Muscle of leg (tissue), 11 donors: ENCODE data around the gene SEMA4D. TPM values are rescaled to one million over a fixed set of nuclear protein-coding genes. Genes with fewer than 3 reads are reported as not detected.

Experiments
- DNase-seq: peaks from one replicate; pipeline ENCODE4 v3.0.0; 2013
- H3K27ac ChIP-seq: one replicate; pipeline ENCODE4 v1.5.1; 2013; ENCODE audit warnings: mild to moderate bottlenecking, low read length, control low read depth
- H3K27me3 ChIP-seq: one replicate; pipeline ENCODE4 v1.6.1; 2013; ENCODE audit warnings: low read length; ENCODE audit not compliant: control insufficient read depth, insufficient read depth
- H3K36me3 ChIP-seq: one replicate; pipeline ENCODE4 v1.6.1; 2013; ENCODE audit warnings: low read length; ENCODE audit not compliant: control insufficient read depth, insufficient read depth
- H3K4me1 ChIP-seq: one replicate; pipeline ENCODE4 v1.6.1; 2013; ENCODE audit warnings: low read length; ENCODE audit not compliant: control insufficient read depth, insufficient read depth
- H3K4me3 ChIP-seq: one replicate; pipeline ENCODE4 v1.5.1; 2013; ENCODE audit warnings: low read length, control low read depth
- H3K9me3 ChIP-seq: replicated peaks from 2 replicates; pipeline ENCODE4 v1.6.1; 2013; ENCODE audit warnings: low read depth, low read length; ENCODE audit not compliant: control insufficient read depth
- WGBS: methylation state at CpG from one replicate; pipeline ENCODE4 v1.1.5; 2013; ENCODE audit warnings: missing lambda C conversion rate; ENCODE audit not compliant: insufficient coverage; 5-methylcytosine and 5-hydroxymethylcytosine counted together
- polyA plus RNA-seq, 8 donors: library from polyadenylated mRNA; unstranded; fragments of 120-200 nt; gene quantifications; one replicate each; pipeline versions ENCODE4 v1.2.1 to v1.2.3, GENCODE V29; 2013; ENCODE audit warnings: inconsistent platforms in 1 of 8, low replicate concordance in 1 of 8; ENCODE audit not compliant: insufficient read length in 8 of 8, insufficient read depth in 1 of 8
- total RNA-seq: library from RNA; stranded (reverse); fragments of 120-200 nt; gene quantifications from one replicate; pipeline ENCODE4 v1.2.4, GENCODE V29; 2013

The SEMA4D gene
- total and polyA plus RNA-seq, 9 donors, result 12.4 to 25.3 (median 17.2) TPM

- no peak overlapping the region for H3K27ac ChIP-seq
- peaks cover 32% of the 10 kb centered on the region for H3K4me1 ChIP-seq
- H3K4me3 ChIP-seq, result no peak overlapping the region
- 63% methylated on average over 2 of the region's 5 CpGs for WGBS
- H3K27me3 ChIP-seq, result no peaks in the 10 kb centered on the region
- DNase-seq, result no peak
- no peaks in the 10 kb centered on the region for H3K9me3 ChIP-seq
- H3K36me3 ChIP-seq, result no peaks in the 10 kb centered on the region
These were observed 3.7 kb downstream of the SEMA4D start for GRCh38 chr9:89494199-89494598.

GRCh38 chr9:89493671-89494070 is 4.2 kb downstream of the SEMA4D start:
- Histone ChIP-seq H3K4me1 (peaks cover 32% of the 10 kb centered on the region), H3K4me3 (no peak overlapping the region), H3K36me3 (no peaks in the 10 kb centered on the region), H3K27me3 (no peaks in the 10 kb centered on the region), H3K9me3 (no peaks in the 10 kb centered on the region), H3K27ac (no peak overlapping the region)
- DNase-seq, result no peak
- no CpG with 5 or more reads among the region's 2 CpGs for WGBS

GRCh38 chr9:89493181-89493580 is 4.7 kb downstream of the SEMA4D start:
- no peaks in the 10 kb centered on the region for H3K36me3 ChIP-seq
- no peaks in the 10 kb centered on the region for H3K27me3 ChIP-seq
- 63% methylated on average over 4 of the region's 6 CpGs for WGBS
- no peak overlapping the region for H3K4me3 ChIP-seq
- H3K4me1 ChIP-seq, result peaks cover 28% of the 10 kb centered on the region
- no peak overlapping the region for H3K27ac ChIP-seq
- no peak for DNase-seq
- no peaks in the 10 kb centered on the region for H3K9me3 ChIP-seq

- no peak for DNase-seq
- H3K9me3 ChIP-seq, result no peaks in the 10 kb centered on the region
- H3K4me3 ChIP-seq, result no peak overlapping the region
- no peaks in the 10 kb centered on the region for H3K36me3 ChIP-seq
- no peaks in the 10 kb centered on the region for H3K27me3 ChIP-seq
- H3K4me1 ChIP-seq, result peaks cover 27% of the 10 kb centered on the region
- no peak overlapping the region for H3K27ac ChIP-seq
- WGBS, result 76% methylated on average over 7 of the region's 9 CpGs
These were observed 5.3 kb downstream of the SEMA4D start for GRCh38 chr9:89492586-89492985.

- Histone ChIP-seq H3K9me3 (peaks cover 1% of the 10 kb centered on the region), H3K36me3 (no peaks in the 10 kb centered on the region), H3K4me3 (no peak overlapping the region), H3K4me1 (peaks cover 23% of the 10 kb centered on the region), H3K27ac (no peak overlapping the region), H3K27me3 (no peaks in the 10 kb centered on the region)
- WGBS, result 86% methylated on average over 8 of the region's 9 CpGs
- no peak for DNase-seq
These were observed 6.2 kb downstream of the SEMA4D start for GRCh38 chr9:89491694-89492093.

GRCh38 chr9:89489548-89490530 is 8.1 kb downstream of the SEMA4D start:
- no peak overlapping the region for H3K4me3 ChIP-seq
- no peaks in the 10 kb centered on the region for H3K27me3 ChIP-seq
- no CpG with 5 or more reads among the region's 13 CpGs for WGBS
- H3K27ac ChIP-seq, result peak overlapping the region; percentile 23
- DNase-seq, result no peak
- H3K9me3 ChIP-seq, result peaks cover 2% of the 10 kb centered on the region
- H3K36me3 ChIP-seq, result no peaks in the 10 kb centered on the region
- peaks cover 11% of the 10 kb centered on the region for H3K4me1 ChIP-seq

GRCh38 chr9:89488936-89489335 is 9.0 kb downstream of the SEMA4D start:
- DNase-seq, result peak; percentile 62
- Histone ChIP-seq H3K36me3 (no peaks in the 10 kb centered on the region), H3K27ac (peak overlapping the region; percentile 23), H3K4me1 (peaks cover 16% of the 10 kb centered on the region), H3K4me3 (no peak overlapping the region), H3K27me3 (no peaks in the 10 kb centered on the region), H3K9me3 (peaks cover 2% of the 10 kb centered on the region)
- 100% methylated on average over 2 of the region's 7 CpGs for WGBS

- 88% methylated on average over 3 of the region's 5 CpGs for WGBS
- Histone ChIP-seq H3K4me3 (no peak overlapping the region), H3K4me1 (peaks cover 21% of the 10 kb centered on the region), H3K27me3 (no peaks in the 10 kb centered on the region), H3K27ac (no peak overlapping the region), H3K36me3 (no peaks in the 10 kb centered on the region), H3K9me3 (peaks cover 2% of the 10 kb centered on the region)
- DNase-seq, result no peak
These were observed 9.8 kb downstream of the SEMA4D start for GRCh38 chr9:89488131-89488530.

- H3K27me3 ChIP-seq, result no peaks in the 10 kb centered on the region
- peaks cover 32% of the 10 kb centered on the region for H3K4me1 ChIP-seq
- H3K27ac ChIP-seq, result no peak overlapping the region
- DNase-seq, result no peak
- H3K36me3 ChIP-seq, result no peaks in the 10 kb centered on the region
- peaks cover 2% of the 10 kb centered on the region for H3K9me3 ChIP-seq
- no peak overlapping the region for H3K4me3 ChIP-seq
These were observed 11.2 kb downstream of the SEMA4D start for GRCh38 chr9:89486681-89487080.

- H3K27ac ChIP-seq, result no peak overlapping the region
- H3K9me3 ChIP-seq, result peaks cover 2% of the 10 kb centered on the region
- no peak overlapping the region for H3K4me3 ChIP-seq
- no peaks in the 10 kb centered on the region for H3K36me3 ChIP-seq
- H3K4me1 ChIP-seq, result peaks cover 43% of the 10 kb centered on the region
- DNase-seq, result no peak
- H3K27me3 ChIP-seq, result no peaks in the 10 kb centered on the region
- 83% methylated on average over 6 of the region's 6 CpGs for whole genome bisulfite sequencing
These were observed 13.2 kb downstream of the SEMA4D start for GRCh38 chr9:89484475-89485404.
